HepG2 (cell line): ENCODE measurements around the gene TM9SF2. TPM values are rescaled to one million over a fixed set of nuclear protein-coding genes. Genes with fewer than 3 reads are reported as not detected.

Experiments
- HOMEZ ChIP-seq: IDR thresholded peaks from 2 replicates; pipeline ENCODE4 v1.6.1; 2016; ENCODE audit warnings: low read depth
- KDM4B ChIP-seq: sonication (generic); formaldehyde crosslinking; IDR thresholded peaks from 2 replicates; pipeline ENCODE4 v1.4.0; 2020; ENCODE audit warnings: missing genetic modification reagents
- MED1 ChIP-seq: sonication (generic); formaldehyde crosslinking; IDR thresholded peaks from 2 replicates; pipeline ENCODE4 v1.4.0; 2020; ENCODE audit warnings: missing genetic modification reagents
- MIXL1 ChIP-seq: IDR thresholded peaks from 2 replicates; pipeline ENCODE4 v1.6.1; 2016
- NFKBIZ ChIP-seq: IDR thresholded peaks from 2 replicates; pipeline ENCODE4 v1.6.1; 2018; ENCODE audit warnings: missing genetic modification reagents, missing compliant biosample characterization
- NR2C2 ChIP-seq: sonication (generic); formaldehyde crosslinking; IDR thresholded peaks from 2 replicates; pipeline ENCODE4 v1.4.0; 2020; ENCODE audit warnings: missing genetic modification reagents, mild to moderate bottlenecking, moderate library complexity, borderline replicate concordance
- NR2F1 ChIP-seq, 2 experiments: fragments of 450-650 bp in 1 of 2; formaldehyde crosslinking in 1 of 2; IDR thresholded peaks; 2 replicates each; pipeline versions ENCODE4 v1.5.0 to v1.6.1; 2016 to 2020; ENCODE audit warnings: mild to moderate bottlenecking in 1 of 2, missing compliant biosample characterization in 1 of 2, missing genetic modification reagents in 1 of 2, moderate library complexity in 1 of 2
- RCOR2 ChIP-seq: IDR thresholded peaks from 2 replicates; pipeline ENCODE4 v1.6.1; 2016; ENCODE audit warnings: missing biosample characterization, missing genetic modification reagents
- REPIN1 ChIP-seq: sonication (generic); formaldehyde crosslinking; IDR thresholded peaks from 2 replicates; pipeline ENCODE4 v1.8.0; 2022; ENCODE audit warnings: missing genetic modification reagents, low read depth, mild to moderate bottlenecking, borderline replicate concordance
- TFAP4 ChIP-seq: sonication (generic); IDR thresholded peaks from 2 replicates; pipeline ENCODE4 v1.6.1; 2016; ENCODE audit warnings: low read depth, borderline replicate concordance
- TGIF2 ChIP-seq: IDR thresholded peaks from 2 replicates; pipeline ENCODE4 v1.6.1; 2016; ENCODE audit warnings: control low read depth, missing compliant biosample characterization
- ZFY ChIP-seq: sonication (generic); formaldehyde crosslinking; IDR thresholded peaks from 2 replicates; pipeline ENCODE4 v1.4.0; 2020; ENCODE audit warnings: missing genetic modification reagents
- ZNF614 ChIP-seq: IDR thresholded peaks from 2 replicates; pipeline ENCODE4 v1.6.1; 2018; ENCODE audit warnings: missing biosample characterization, missing genetic modification reagents, inconsistent platforms, borderline replicate concordance
- polyA plus RNA-seq, 8 experiments: library from polyadenylated mRNA; depleted of rRNA in 3 of 8; stranded (reverse) in 7 of 8; unstranded in 1 of 8; fragments of >200 nt; fragmentation: Illumina TruSeq in 4 of 8; extraction: Trizol in 4 of 8; gene quantifications; 2 replicates each; pipeline versions ENCODE4 v1.2.1 to v1.2.3, GENCODE V29; 2011 to 2016; ENCODE audit warnings: low read depth in 4 of 8, missing spikeins in 1 of 8, mixed read lengths in 1 of 8; ENCODE audit not compliant: insufficient read depth in 1 of 8
- total RNA-seq, 5 experiments: library from RNA; depleted of rRNA; stranded (reverse); fragments of >200 nt; fragmentation: Illumina TruSeq; extraction: Trizol; gene quantifications; 2 replicates each; pipeline ENCODE4 v1.2.3, GENCODE V29; 2016; ENCODE audit warnings: low read depth in 1 of 5
- TF ChIP-seq, protein P1 (sequence below): sonication (generic); formaldehyde crosslinking; IDR thresholded peaks from 2 replicates; pipeline ENCODE4 v1.4.0; 2020; ENCODE audit warnings: missing genetic modification reagents
- TF ChIP-seq, protein P2 (sequence below): sonication (generic); formaldehyde crosslinking; IDR thresholded peaks from 2 replicates; pipeline ENCODE4 v1.4.0; 2020; ENCODE audit warnings: missing genetic modification reagents, borderline replicate concordance
- TF ChIP-seq, protein P3 (sequence below): sonication (generic); formaldehyde crosslinking; IDR thresholded peaks from 2 replicates; pipeline ENCODE4 v1.5.1; 2020; ENCODE audit warnings: mild to moderate bottlenecking, missing genetic modification reagents, borderline replicate concordance

Gene TM9SF2
- total and polyA plus RNA-seq, 2 of the 13 experiments (the other 11 are each of a cell fraction or from before 2014, with no cell fraction given): 94.1 to 123 TPM

GRCh38 chr13:99559560-99559959 lies 58.3 kb downstream of the TM9SF2 start (continued):
- TF ChIP-seq, protein P1, sequence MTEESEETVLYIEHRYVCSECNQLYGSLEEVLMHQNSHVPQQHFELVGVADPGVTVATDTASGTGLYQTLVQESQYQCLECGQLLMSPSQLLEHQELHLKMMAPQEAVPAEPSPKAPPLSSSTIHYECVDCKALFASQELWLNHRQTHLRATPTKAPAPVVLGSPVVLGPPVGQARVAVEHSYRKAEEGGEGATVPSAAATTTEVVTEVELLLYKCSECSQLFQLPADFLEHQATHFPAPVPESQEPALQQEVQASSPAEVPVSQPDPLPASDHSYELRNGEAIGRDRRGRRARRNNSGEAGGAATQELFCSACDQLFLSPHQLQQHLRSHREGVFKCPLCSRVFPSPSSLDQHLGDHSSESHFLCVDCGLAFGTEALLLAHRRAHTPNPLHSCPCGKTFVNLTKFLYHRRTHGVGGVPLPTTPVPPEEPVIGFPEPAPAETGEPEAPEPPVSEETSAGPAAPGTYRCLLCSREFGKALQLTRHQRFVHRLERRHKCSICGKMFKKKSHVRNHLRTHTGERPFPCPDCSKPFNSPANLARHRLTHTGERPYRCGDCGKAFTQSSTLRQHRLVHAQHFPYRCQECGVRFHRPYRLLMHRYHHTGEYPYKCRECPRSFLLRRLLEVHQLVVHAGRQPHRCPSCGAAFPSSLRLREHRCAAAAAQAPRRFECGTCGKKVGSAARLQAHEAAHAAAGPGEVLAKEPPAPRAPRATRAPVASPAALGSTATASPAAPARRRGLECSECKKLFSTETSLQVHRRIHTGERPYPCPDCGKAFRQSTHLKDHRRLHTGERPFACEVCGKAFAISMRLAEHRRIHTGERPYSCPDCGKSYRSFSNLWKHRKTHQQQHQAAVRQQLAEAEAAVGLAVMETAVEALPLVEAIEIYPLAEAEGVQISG (CRISPR knock-in tag): 0 out of 2 replicates have a peak, but pooled peaks have one; percentile 29
- TF ChIP-seq ZFY: no peak
- peak; percentile 68; the same call in 1 of the 2 replicates for TF ChIP-seq TFAP4
- no peak for TF ChIP-seq KDM4B
- peak; percentile 88 for TF ChIP-seq MIXL1 (CRISPR knock-in tag)
- TF ChIP-seq NR2F1 (CRISPR knock-in tag; IDR thresholded peaks at IDR 0.05): peak; percentile 85 to 88
- peak; percentile 45; the same call in 1 of the 2 replicates for TF ChIP-seq REPIN1
- 0 out of 2 replicates have a peak, but pooled peaks have one; percentile 42 for TF ChIP-seq ZNF614 (CRISPR knock-in tag)
- TF ChIP-seq, protein P2, sequence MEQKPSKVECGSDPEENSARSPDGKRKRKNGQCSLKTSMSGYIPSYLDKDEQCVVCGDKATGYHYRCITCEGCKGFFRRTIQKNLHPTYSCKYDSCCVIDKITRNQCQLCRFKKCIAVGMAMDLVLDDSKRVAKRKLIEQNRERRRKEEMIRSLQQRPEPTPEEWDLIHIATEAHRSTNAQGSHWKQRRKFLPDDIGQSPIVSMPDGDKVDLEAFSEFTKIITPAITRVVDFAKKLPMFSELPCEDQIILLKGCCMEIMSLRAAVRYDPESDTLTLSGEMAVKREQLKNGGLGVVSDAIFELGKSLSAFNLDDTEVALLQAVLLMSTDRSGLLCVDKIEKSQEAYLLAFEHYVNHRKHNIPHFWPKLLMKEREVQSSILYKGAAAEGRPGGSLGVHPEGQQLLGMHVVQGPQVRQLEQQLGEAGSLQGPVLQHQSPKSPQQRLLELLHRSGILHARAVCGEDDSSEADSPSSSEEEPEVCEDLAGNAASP (CRISPR knock-in tag): peak; percentile 95; the same call in 1 of the 2 replicates
- peak; percentile 69; the same call in 1 of the 2 replicates for TF ChIP-seq NR2C2 (CRISPR knock-in tag)
- TF ChIP-seq, protein P3, sequence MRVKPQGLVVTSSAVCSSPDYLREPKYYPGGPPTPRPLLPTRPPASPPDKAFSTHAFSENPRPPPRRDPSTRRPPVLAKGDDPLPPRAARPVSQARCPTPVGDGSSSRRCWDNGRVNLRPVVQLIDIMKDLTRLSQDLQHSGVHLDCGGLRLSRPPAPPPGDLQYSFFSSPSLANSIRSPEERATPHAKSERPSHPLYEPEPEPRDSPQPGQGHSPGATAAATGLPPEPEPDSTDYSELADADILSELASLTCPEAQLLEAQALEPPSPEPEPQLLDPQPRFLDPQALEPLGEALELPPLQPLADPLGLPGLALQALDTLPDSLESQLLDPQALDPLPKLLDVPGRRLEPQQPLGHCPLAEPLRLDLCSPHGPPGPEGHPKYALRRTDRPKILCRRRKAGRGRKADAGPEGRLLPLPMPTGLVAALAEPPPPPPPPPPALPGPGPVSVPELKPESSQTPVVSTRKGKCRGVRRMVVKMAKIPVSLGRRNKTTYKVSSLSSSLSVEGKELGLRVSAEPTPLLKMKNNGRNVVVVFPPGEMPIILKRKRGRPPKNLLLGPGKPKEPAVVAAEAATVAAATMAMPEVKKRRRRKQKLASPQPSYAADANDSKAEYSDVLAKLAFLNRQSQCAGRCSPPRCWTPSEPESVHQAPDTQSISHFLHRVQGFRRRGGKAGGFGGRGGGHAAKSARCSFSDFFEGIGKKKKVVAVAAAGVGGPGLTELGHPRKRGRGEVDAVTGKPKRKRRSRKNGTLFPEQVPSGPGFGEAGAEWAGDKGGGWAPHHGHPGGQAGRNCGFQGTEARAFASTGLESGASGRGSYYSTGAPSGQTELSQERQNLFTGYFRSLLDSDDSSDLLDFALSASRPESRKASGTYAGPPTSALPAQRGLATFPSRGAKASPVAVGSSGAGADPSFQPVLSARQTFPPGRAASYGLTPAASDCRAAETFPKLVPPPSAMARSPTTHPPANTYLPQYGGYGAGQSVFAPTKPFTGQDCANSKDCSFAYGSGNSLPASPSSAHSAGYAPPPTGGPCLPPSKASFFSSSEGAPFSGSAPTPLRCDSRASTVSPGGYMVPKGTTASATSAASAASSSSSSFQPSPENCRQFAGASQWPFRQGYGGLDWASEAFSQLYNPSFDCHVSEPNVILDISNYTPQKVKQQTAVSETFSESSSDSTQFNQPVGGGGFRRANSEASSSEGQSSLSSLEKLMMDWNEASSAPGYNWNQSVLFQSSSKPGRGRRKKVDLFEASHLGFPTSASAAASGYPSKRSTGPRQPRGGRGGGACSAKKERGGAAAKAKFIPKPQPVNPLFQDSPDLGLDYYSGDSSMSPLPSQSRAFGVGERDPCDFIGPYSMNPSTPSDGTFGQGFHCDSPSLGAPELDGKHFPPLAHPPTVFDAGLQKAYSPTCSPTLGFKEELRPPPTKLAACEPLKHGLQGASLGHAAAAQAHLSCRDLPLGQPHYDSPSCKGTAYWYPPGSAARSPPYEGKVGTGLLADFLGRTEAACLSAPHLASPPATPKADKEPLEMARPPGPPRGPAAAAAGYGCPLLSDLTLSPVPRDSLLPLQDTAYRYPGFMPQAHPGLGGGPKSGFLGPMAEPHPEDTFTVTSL (CRISPR knock-in tag): peak; percentile 61; the same call in 1 of the 2 replicates
- TF ChIP-seq TGIF2: peak; percentile 53; the same call in 1 of the 2 replicates
- TF ChIP-seq NFKBIZ (CRISPR knock-in tag): no peak
- TF ChIP-seq HOMEZ (CRISPR knock-in tag): peak; percentile 68; the same call in 1 of the 2 replicates
- TF ChIP-seq RCOR2: 0 out of 2 replicates have a peak, but pooled peaks have one; percentile 25
- peak; percentile 68 for TF ChIP-seq MED1 (CRISPR knock-in tag)
